ENCODE results near the gene TST. TPM values are rescaled to one million over a fixed set of nuclear protein-coding genes. Genes with fewer than 3 reads are reported as not detected.

The TST gene
- total RNA-seq, 1 donor from 2014 or later: 39.0 TPM

DNA sequence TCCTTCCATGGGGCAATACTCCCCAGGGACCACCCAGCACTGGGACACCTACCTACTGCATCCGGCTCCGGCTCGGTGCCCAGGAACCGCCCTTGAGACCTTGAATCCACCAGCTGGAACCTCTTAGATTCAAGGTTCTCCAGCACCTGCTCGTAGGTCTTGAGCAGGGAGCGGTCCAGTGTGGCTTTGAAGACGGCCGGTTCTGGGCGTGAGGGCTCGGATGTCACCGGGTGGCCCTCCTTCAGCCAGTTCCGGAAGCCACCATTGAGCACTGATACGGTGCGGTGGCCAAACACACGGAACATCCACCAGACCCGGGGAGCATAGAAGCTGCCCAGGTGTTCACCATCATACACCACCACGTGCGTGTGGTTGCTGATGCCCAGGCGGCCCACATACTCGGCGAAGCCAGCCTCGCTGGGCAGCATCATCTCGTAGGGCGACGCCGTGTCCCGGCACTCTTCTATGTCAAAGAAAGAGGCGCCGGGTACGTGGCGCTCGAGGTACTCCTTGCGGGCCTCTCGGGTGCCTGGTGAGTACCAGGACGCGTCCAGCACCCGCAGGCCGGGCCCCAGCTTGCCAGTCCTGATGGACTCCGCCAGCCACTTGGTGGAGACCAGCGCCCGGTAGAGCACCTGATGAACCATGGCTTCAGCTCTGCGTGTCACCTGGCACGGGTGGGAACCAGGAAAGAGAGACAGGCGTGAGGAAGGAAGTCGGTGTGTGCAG, 997 bp downstream of the TST start:
- H3K9me3 Mint-ChIP-seq (ENCODE audit: unreplicated experiment): no peaks in the 10 kb centered on the region
- no peak for DNase-seq (ENCODE audit: low spot score)
- peaks cover 20% of the 10 kb centered on the region for H3K4me1 Mint-ChIP-seq (ENCODE audit: unreplicated experiment)
- H3K27ac Mint-ChIP-seq (ENCODE audit: unreplicated experiment): peak overlapping the region; percentile 70
- peaks cover 2% of the 10 kb centered on the region for H3K27me3 Mint-ChIP-seq (ENCODE audit: unreplicated experiment)
- no peak for TF ChIP-seq CTCF (IDR thresholded peaks at IDR 0.05; ENCODE audit: unreplicated experiment)
- peak overlapping the region; percentile 94 for H3K4me3 Mint-ChIP-seq (ENCODE audit: unreplicated experiment)
- H3K36me3 Mint-ChIP-seq (ENCODE audit: low read depth, unreplicated experiment): no peaks in the 10 kb centered on the region

DNA sequence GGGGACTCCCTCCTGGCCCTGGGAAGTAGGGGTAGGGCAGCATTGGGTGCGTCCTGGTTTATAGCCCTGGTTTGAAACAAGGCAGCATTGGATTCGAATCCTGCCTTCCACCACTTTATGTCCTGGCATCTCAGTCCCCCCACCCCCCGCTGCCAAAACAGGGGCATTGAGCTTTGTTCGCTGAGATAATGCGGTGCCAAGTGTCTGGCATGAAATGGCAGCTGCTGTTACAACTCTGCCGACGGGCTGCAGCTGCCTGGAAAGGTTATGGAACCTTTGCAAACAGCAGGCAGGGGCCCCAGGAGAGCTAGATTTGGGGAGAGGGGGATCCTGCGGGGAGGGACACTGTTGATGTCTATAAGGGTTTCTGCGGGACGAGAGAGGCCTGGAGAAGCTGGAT, 1.9 kb downstream of the TST start:
- no peaks in the 10 kb centered on the region for H3K9me3 Mint-ChIP-seq (ENCODE audit: unreplicated experiment)

DNA sequence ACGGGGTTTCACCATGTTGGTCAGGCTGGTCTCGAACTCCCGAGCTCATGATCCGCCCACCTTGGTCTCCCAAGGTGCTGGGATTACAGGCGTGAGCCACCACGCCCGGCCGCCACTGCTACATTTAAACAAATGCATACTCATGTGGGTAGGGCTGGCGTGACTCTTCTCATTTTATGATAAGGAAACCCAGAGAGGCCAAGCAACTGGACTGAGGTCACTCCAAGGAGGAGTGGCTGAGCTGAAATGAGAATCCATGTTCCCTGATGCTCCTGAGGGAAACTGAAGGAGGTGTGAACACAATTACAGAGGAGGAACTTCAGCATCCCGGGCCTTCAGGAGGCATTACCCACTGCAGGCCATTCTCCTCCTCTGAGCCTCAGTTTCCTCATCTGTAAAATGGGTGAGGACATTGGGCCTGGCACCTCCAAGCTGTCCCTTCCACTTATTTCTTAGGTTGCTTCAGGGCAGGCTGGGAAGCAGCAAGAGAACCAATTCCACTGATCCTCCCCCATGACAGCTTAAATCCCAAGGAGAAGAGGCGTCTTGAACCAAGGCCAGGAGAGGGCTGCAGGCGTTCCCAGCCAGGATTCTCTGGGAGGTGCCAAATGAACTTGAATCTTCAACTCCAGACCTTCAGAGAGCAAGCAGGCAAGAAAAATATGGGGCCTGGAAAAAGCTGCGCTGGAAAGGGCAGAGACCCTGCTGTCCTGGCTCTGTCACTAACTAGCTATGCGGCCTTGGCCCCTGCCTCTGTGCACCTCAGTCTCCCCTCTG, 2.9 kb downstream of the TST start:
- peak overlapping the region; percentile 62 for H3K4me3 Mint-ChIP-seq (ENCODE audit: unreplicated experiment)
- DNase-seq (ENCODE audit: low spot score): no peak
- no peak overlapping the region for H3K27ac Mint-ChIP-seq (ENCODE audit: unreplicated experiment)
- no peaks in the 10 kb centered on the region for H3K9me3 Mint-ChIP-seq (ENCODE audit: unreplicated experiment)
- H3K27me3 Mint-ChIP-seq (ENCODE audit: unreplicated experiment): peaks cover 2% of the 10 kb centered on the region
- TF ChIP-seq CTCF (IDR thresholded peaks at IDR 0.05; ENCODE audit: unreplicated experiment): no peak
- peaks cover 15% of the 10 kb centered on the region for H3K4me1 Mint-ChIP-seq (ENCODE audit: unreplicated experiment)
- no peaks in the 10 kb centered on the region for H3K36me3 Mint-ChIP-seq (ENCODE audit: low read depth, unreplicated experiment)

More for the DNA sequence above, 1.9 kb downstream of the TST start:
- H3K27ac Mint-ChIP-seq (ENCODE audit: unreplicated experiment): no peak overlapping the region
- peaks cover 2% of the 10 kb centered on the region for H3K27me3 Mint-ChIP-seq (ENCODE audit: unreplicated experiment)
- TF ChIP-seq CTCF (IDR thresholded peaks at IDR 0.05; ENCODE audit: unreplicated experiment): no peak
- no peaks in the 10 kb centered on the region for H3K36me3 Mint-ChIP-seq (ENCODE audit: low read depth, unreplicated experiment)
- no peak for DNase-seq (ENCODE audit: low spot score)
- peaks cover 20% of the 10 kb centered on the region for H3K4me1 Mint-ChIP-seq (ENCODE audit: unreplicated experiment)
- peak overlapping the region; percentile 37 for H3K4me3 Mint-ChIP-seq (ENCODE audit: unreplicated experiment)

DNA sequence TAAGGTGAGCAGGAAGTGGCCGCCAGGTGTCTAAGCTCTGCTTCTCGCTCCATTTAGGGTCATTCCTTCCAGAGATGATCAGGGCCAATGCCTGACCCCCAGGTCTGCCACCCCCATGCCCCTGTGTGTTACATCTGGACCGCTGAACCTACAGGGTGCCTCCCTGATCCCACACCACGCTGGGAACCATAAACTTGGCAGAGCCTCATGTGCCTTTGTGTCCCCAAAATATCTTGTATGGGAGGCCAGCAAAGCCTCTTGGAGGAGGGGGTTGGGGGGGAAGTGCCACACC, 3.7 kb downstream of the TST start:
- Mint-ChIP-seq H3K27ac (ENCODE audit: unreplicated experiment) (no peak overlapping the region), H3K4me1 (ENCODE audit: unreplicated experiment) (peaks cover 11% of the 10 kb centered on the region), H3K9me3 (ENCODE audit: unreplicated experiment) (no peaks in the 10 kb centered on the region), H3K27me3 (ENCODE audit: unreplicated experiment) (peaks cover 2% of the 10 kb centered on the region), H3K36me3 (ENCODE audit: low read depth, unreplicated experiment) (no peaks in the 10 kb centered on the region), H3K4me3 (ENCODE audit: unreplicated experiment) (no peak overlapping the region)
- DNase-seq (ENCODE audit: low spot score): no peak
- TF ChIP-seq CTCF (IDR thresholded peaks at IDR 0.05; ENCODE audit: unreplicated experiment): no peak
